ENCODE measurements around the gene KRABD2.

GRCh38 chr17:8377422-8377821, 918 bp upstream of the KRABD2 start:
- TF ChIP-seq CTCF (IDR thresholded peaks at IDR 0.05 in 2 of 3, conservative IDR thresholded peaks at IDR 0.05 in 1 of 3; ENCODE audit: borderline replicate concordance in 1 of 3, insufficient read depth in 1 of 3, low read depth in 2 of 3, low read length in 2 of 3) (no peak), EZH2phosphoT487 (IDR thresholded peaks at IDR 0.05; ENCODE audit: borderline replicate concordance) (no peak), POLR2AphosphoS5 (IDR thresholded peaks at IDR 0.05; ENCODE audit: low read depth, low read length) (no peak), RAD21 (IDR thresholded peaks at IDR 0.05; ENCODE audit: low read depth) (no peak), TCF7L2 (IDR thresholded peaks at IDR 0.05; ENCODE audit: borderline replicate concordance, extremely low read depth, insufficient read depth, insufficient read length) (no peak)
